GM12878 (cell line): ENCODE measurements around the gene DRC1. TPM values are rescaled to one million over a fixed set of nuclear protein-coding genes. Genes with fewer than 3 reads are reported as not detected.

Experiments used
- ATAC-seq: fragments of 200-7000 bp; cut with Tn5 transposase; 3 replicates; pipeline ENCODE4 v1.9.1; 2020; ENCODE audit warnings: mild to moderate bottlenecking, moderate library complexity
- BruUV-seq: library from RNA; stranded (reverse); fragments of 400-500 nt; replicated peaks from 2 replicates; lab custom pipeline; 2021; lab: Mats Ljungman, UMichigan
- CTCF ChIA-PET: fragments of 300-600 bp; sonication (Branson Sonifier 250); formaldehyde crosslinking; extraction: SDS; loops from one replicate; lab custom pipeline; 2021; ENCODE audit warnings: inconsistent platforms; lab: Yijun Ruan, JAX
- POLR2A ChIA-PET: fragments of 350-600 bp; formaldehyde crosslinking; extraction: SDS; loops from one replicate; lab custom pipeline; 2021; ENCODE audit warnings: inconsistent platforms; lab: Charles Lee
- RAD21 ChIA-PET: fragments of 300-600 bp; sonication (Branson Sonifier 250); formaldehyde crosslinking; loops from one replicate; lab custom pipeline; 2023; ENCODE audit warnings: antibody characterized with exemption; ENCODE audit not compliant: unreplicated experiment; lab: Charles Lee
- SMC1A ChIA-PET: fragments of 300-600 bp; sonication (Branson Sonifier 250); formaldehyde crosslinking; loops from one replicate; lab custom pipeline; 2023; ENCODE audit not compliant: unreplicated experiment, uncharacterized antibody; lab: Charles Lee
- DNase-seq: peaks from one replicate; pipeline ENCODE4 v3.0.0-alpha.2; 2011; ENCODE audit warnings: low read depth, low spot score
- FAIRE-seq: peaks from 3 replicates; lab custom pipeline; 2011; peaks lifted over from hg19 to GRCh38; lab: Jason Lieb, UNC
- H2AFZ ChIP-seq: 2 replicates; pipeline ENCODE4 v1.6.0; 2011; ENCODE audit warnings: low read depth, low read length, control low read depth; ENCODE audit not compliant: control insufficient read depth
- H3K27ac ChIP-seq: 2 replicates; pipeline ENCODE4 v1.5.1; 2011; ENCODE audit warnings: control low read depth; ENCODE audit not compliant: control insufficient read depth, insufficient read depth
- H3K27me3 ChIP-seq, 2 experiments: replicated peaks in 1 of 2; 2 replicates each; pipeline versions ENCODE4 v1.6.0 to v1.6.1; 2011; ENCODE audit warnings: low read length in 1 of 2; ENCODE audit not compliant: control insufficient read depth in 2 of 2, insufficient read depth in 2 of 2
- H3K36me3 ChIP-seq, 2 experiments: 2 replicates each; pipeline ENCODE4 v1.5.1; 2011; ENCODE audit warnings: low read length in 1 of 2; ENCODE audit not compliant: control insufficient read depth in 2 of 2, insufficient read depth in 2 of 2
- H3K4me1 ChIP-seq: 2 replicates; pipeline ENCODE4 v1.6.1; 2011; ENCODE audit warnings: mild to moderate bottlenecking, low read length, moderate library complexity, mixed read lengths; ENCODE audit not compliant: control insufficient read depth, insufficient read depth
- H3K4me2 ChIP-seq: 2 replicates; pipeline ENCODE4 v1.6.0; 2011; ENCODE audit warnings: control low read depth; ENCODE audit not compliant: control insufficient read depth, insufficient read depth
- H3K4me3 ChIP-seq: fragments of 200-600 bp; sonication (generic); 2 replicates; pipeline ENCODE4 v1.5.1; 2016
- H3K79me2 ChIP-seq: 2 replicates; pipeline ENCODE4 v1.6.0; 2011; ENCODE audit warnings: low read length; ENCODE audit not compliant: control insufficient read depth, insufficient read depth
- H3K9ac ChIP-seq: 2 replicates; pipeline ENCODE4 v1.8.0; 2011; ENCODE audit warnings: low read length, control low read depth, mixed read lengths; ENCODE audit not compliant: control insufficient read depth, insufficient read depth
- H3K9me3 ChIP-seq: replicated peaks from 3 replicates; pipeline ENCODE4 v1.5.1; 2011; ENCODE audit warnings: mild to moderate bottlenecking, low read length; ENCODE audit not compliant: control insufficient read depth, insufficient read depth
- H4K20me1 ChIP-seq: 2 replicates; pipeline ENCODE4 v1.6.0; 2011; ENCODE audit not compliant: control insufficient read depth, insufficient read depth
- ATF7 ChIP-seq: fragments of 450-650 bp; IDR thresholded peaks from 2 replicates; pipeline ENCODE4 v1.6.1; 2016; ENCODE audit warnings: low read depth, mild to moderate bottlenecking
- CBX5 ChIP-seq: sonication (generic); IDR thresholded peaks from 2 replicates; pipeline ENCODE4 v1.6.1; 2016; ENCODE audit warnings: low read depth, moderate library complexity, mild to moderate bottlenecking, inconsistent platforms
- KLF5 ChIP-seq: fragments of 450-650 bp; IDR thresholded peaks from 2 replicates; pipeline ENCODE4 v1.6.1; 2014; ENCODE audit warnings: mild to moderate bottlenecking; ENCODE audit not compliant: partially characterized antibody
- MAX ChIP-seq: IDR thresholded peaks from 2 replicates; pipeline ENCODE4 v1.6.1; 2012; ENCODE audit warnings: low read depth, low read length, improper control_type of control experiment
- PML ChIP-seq: IDR thresholded peaks from 2 replicates; pipeline ENCODE4 v1.6.1; 2012; ENCODE audit warnings: low read length, inconsistent platforms
- RCOR1 ChIP-seq: conservative IDR thresholded peaks from 2 replicates; pipeline ENCODE4 v1.6.1; 2012; ENCODE audit warnings: low read depth, low read length, improper control_type of control experiment
- ZNF592 ChIP-seq: fragments of 450-650 bp; IDR thresholded peaks from 2 replicates; pipeline ENCODE4 v1.6.1; 2017; ENCODE audit warnings: mild to moderate bottlenecking, moderate library complexity
- WGBS: methylation state at CpG from one replicate; pipeline ENCODE4 v1.1.6; 2016; ENCODE audit warnings: low lambda C conversion rate; ENCODE audit not compliant: insufficient replicate concordance, insufficient coverage; ENCODE audit errors: missing lambda C conversion rate; 5-methylcytosine and 5-hydroxymethylcytosine counted together
- in situ Hi-C: fragments of 300-500 bp; cut with MboI; formaldehyde crosslinking; loops from 9 replicates; pipeline ENCODE4 v1.14.3; 2018; ENCODE audit warnings: mixed read lengths
- intact Hi-C: fragments of 100-400 bp; cut with micrococcal nuclease; formaldehyde crosslinking; loops from one replicate; pipeline ENCODE4 v1.14.2; 2022; ENCODE audit not compliant: unreplicated experiment
- polyA plus RNA-seq, 11 experiments: library from polyadenylated mRNA; depleted of rRNA in 4 of 11; unstranded in 6 of 11; stranded (reverse) in 5 of 11; fragments of >200 nt; fragmentation: Nextera tagmentation in 4 of 11; fragmentation: Illumina TruSeq in 1 of 11; extraction: Ambion mirVana in 4 of 11; extraction: Trizol in 1 of 11; gene quantifications; 1 replicate in 1 of 11; 2 replicates in 10 of 11; pipeline versions ENCODE4 v1.2.1 to v1.2.3, GENCODE V29; 2011 to 2016; ENCODE audit warnings: inconsistent platforms in 2 of 11, missing spikeins in 2 of 11, low read depth in 1 of 11
- total RNA-seq, 4 experiments: library from RNA; depleted of rRNA in 3 of 4; stranded (reverse); fragments of >200 nt in 3 of 4; fragmentation: Illumina TruSeq in 1 of 4; extraction: Trizol in 1 of 4; gene quantifications; 2 replicates each; pipeline versions ENCODE4 v1.2.1 to v1.2.3, GENCODE V29; 2013 to 2021
- TF ChIP-seq, protein P1 (sequence below): IDR thresholded peaks from 2 replicates; pipeline ENCODE4 v1.6.1; 2012; ENCODE audit warnings: low read depth, low read length, improper control_type of control experiment

DRC1 gene
- total and polyA plus RNA-seq, 10 of the 15 experiments (the other 5 are each of a cell fraction or from before 2014, with no cell fraction given) = 0.03 TPM; not detected in 9

DNA sequence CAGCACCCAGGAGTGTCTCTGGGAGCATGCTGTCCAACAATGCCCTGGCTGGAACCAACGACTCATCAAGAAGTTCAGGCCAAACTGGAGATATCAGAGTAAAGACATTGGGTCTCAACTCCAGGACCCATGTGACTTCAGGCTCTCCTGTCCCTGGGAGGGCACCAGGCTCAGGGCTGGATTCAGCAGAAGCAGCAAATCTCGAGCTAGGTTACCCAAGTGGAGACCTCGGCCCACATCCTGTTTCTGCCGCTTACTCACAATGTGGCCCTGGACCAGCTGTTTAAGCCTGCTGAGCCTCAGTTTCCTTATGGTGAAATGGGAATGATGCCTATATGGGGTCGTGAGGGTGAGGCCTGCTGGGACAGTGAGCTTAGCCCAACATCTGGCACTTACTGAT lies 85.5 kb downstream of the DRC1 start:
- in situ Hi-C loops (no loop called here), intact Hi-C loops (no loop called here)
- DNase-seq (no peak), FAIRE-seq (no peak), ATAC-seq (no peak)
- ChIA-PET CTCF (no interaction called here), POLR2A (no interaction called here), RAD21 (no interaction called here), SMC1A (no interaction called here)
- no peaks in the 10 kb centered on the region for H4K20me1 ChIP-seq
- H3K27me3 ChIP-seq = no peaks in the 10 kb centered on the region
- no peak overlapping the region for H3K4me3 ChIP-seq
- WGBS = 0% methylated on average over 5 of the region's 5 CpGs
- H3K36me3 ChIP-seq = no peaks in the 10 kb centered on the region
- no peak overlapping the region for H3K4me2 ChIP-seq
- no peaks in the 10 kb centered on the region for H3K9me3 ChIP-seq
- H2AFZ ChIP-seq = no peak overlapping the region
- BruUV-seq = no TSS peak
- no peaks in the 10 kb centered on the region for H3K4me1 ChIP-seq
- H3K9ac ChIP-seq = no peak overlapping the region
- no peak overlapping the region for H3K27ac ChIP-seq
- no peak for TF ChIP-seq RCOR1
- no peak for TF ChIP-seq PML
- no peak for TF ChIP-seq CBX5
- no peaks in the 10 kb centered on the region for H3K79me2 ChIP-seq

GRCh38 chr2:26488463-26489212 lies 86.9 kb downstream of the DRC1 start:
- H3K27me3 ChIP-seq = no peaks in the 10 kb centered on the region
- H2AFZ ChIP-seq = no peak overlapping the region
- SMC1A ChIA-PET = no interaction called here
- POLR2A ChIA-PET = no interaction called here
- no peak overlapping the region for H3K9ac ChIP-seq
- in situ Hi-C loops (no loop called here), intact Hi-C loops (no loop called here)
- H3K4me1 ChIP-seq = peaks cover 9% of the 10 kb centered on the region
- H3K36me3 ChIP-seq = no peaks in the 10 kb centered on the region
- 54% methylated on average over 20 of the region's 20 CpGs for WGBS
- ATAC-seq (no peak), DNase-seq (no peak), FAIRE-seq (no peak)
- H3K4me2 ChIP-seq = no peak overlapping the region
- RAD21 ChIA-PET = no interaction called here
- H4K20me1 ChIP-seq = no peaks in the 10 kb centered on the region
- no peaks in the 10 kb centered on the region for H3K9me3 ChIP-seq
- H3K27ac ChIP-seq = no peak overlapping the region
- no peak overlapping the region for H3K4me3 ChIP-seq
- no peaks in the 10 kb centered on the region for H3K79me2 ChIP-seq
- CTCF ChIA-PET = no interaction called here
- BruUV-seq = no TSS peak
- TF ChIP-seq, protein P1, sequence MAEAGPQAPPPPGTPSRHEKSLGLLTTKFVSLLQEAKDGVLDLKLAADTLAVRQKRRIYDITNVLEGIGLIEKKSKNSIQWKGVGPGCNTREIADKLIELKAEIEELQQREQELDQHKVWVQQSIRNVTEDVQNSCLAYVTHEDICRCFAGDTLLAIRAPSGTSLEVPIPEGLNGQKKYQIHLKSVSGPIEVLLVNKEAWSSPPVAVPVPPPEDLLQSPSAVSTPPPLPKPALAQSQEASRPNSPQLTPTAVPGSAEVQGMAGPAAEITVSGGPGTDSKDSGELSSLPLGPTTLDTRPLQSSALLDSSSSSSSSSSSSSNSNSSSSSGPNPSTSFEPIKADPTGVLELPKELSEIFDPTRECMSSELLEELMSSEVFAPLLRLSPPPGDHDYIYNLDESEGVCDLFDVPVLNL = no peak
- no peak for TF ChIP-seq ATF7
- TF ChIP-seq MAX = no peak
- TF ChIP-seq KLF5 = no peak
- no peak for TF ChIP-seq ZNF592
